ENCODE measurements around the gene PTGES3. TPM values are rescaled to one million over a fixed set of nuclear protein-coding genes. Genes with fewer than 3 reads are reported as not detected.
"Not testable (repeated sequence)": the region's sequence is repeated elsewhere in the genome, so short reads cannot be mapped to it uniquely, and the experiment has no call there.

Gene PTGES3
- total RNA-seq, 1 experiment from 2014 or later: 404 TPM

- ATAC-seq; H3K9ac ChIP-seq (ENCODE audit: low read length); H4K20me1 ChIP-seq (ENCODE audit: insufficient read depth); POLR2A ChIA-PET; H3K36me3 ChIP-seq (ENCODE audit: control insufficient read depth in 1 of 2, insufficient read depth in 2 of 2, low read length in 2 of 2); BruUV-seq (replicated peaks); H3K4me2 ChIP-seq (ENCODE audit: low read length); H3K4me1 ChIP-seq (ENCODE audit: control insufficient read depth in 1 of 2, insufficient read depth in 2 of 2, low read length in 2 of 2); H3K27ac ChIP-seq (ENCODE audit: low read depth, low read length); H2AFZ ChIP-seq (ENCODE audit: low read depth, low read length, poor library complexity, severe bottlenecking); H3K4me3 ChIP-seq (replicated peaks in 1 of 2; ENCODE audit: low read depth in 1 of 2, low read length in 2 of 2); RAD21 ChIA-PET (ENCODE audit: low non-redundant PET in 1 of 2, low total read pairs in 2 of 2, uncharacterized antibody in 2 of 2, unreplicated experiment in 2 of 2); H3K79me2 ChIP-seq (ENCODE audit: insufficient read depth, low read length); intact Hi-C loops (cut with micrococcal nuclease); H3K9me2 ChIP-seq (ENCODE audit: insufficient read depth); H3K9me3 ChIP-seq (ENCODE audit: control insufficient read depth in 1 of 2, insufficient read depth in 1 of 2, low read depth in 1 of 2, low read length in 2 of 2); DNase-seq (ENCODE audit: low read depth, low spot score); H3K27me3 ChIP-seq (ENCODE audit: insufficient read depth, low read length): not testable (repeated sequence)
- CTCF ChIA-PET: interaction anchor here (0.7 kb wide), 1 partner anchor 48 kb away, joined by 3 read pairs; no protein-coding TSS in a partner anchor
Measured at GRCh38 chr12:56704522-56704921, 16.4 kb upstream of the PTGES3 start.

DNA sequence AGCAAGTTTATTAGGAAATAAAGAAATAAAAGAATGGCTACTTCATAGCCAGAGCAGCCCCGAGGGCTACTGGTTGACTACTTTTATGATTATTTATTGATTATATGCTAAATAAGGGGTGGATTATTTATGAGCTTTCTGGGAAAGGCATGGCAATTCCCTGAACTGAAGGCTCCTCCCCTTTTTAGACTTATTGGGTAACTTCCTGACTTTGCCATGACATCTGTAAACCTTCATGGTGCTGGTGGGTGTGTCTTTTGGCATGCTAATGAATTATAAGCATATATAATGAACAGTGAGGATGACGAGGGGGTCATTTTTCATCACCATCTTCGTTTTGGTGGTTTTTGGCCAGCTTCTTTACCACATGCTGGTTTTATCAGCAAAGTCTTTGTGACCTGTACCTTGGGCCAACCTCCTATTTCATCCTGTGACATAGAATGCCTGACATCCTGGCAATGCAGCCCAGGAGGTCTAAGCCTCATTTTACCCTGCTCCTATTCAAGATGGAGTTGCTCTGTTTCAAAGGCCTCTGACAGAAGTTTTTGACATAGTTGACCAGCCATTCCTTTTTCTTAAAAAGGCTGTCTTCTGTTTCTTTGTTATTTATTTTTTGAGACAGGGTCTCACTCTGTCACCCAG is 11.1 kb upstream of the PTGES3 start:
- Histone ChIP-seq H3K4me1 (ENCODE audit: control insufficient read depth in 1 of 2, insufficient read depth in 2 of 2, low read length in 2 of 2) (0 out of 4 replicates have a peak, but pooled peaks cover 0 to 3% of the 10 kb centered on the region in 2 experiments), H3K27me3 (ENCODE audit: insufficient read depth, low read length) (no peaks in the 10 kb centered on the region), H3K4me3 (replicated peaks in 1 of 2; ENCODE audit: low read depth in 1 of 2, low read length in 2 of 2) (no peak overlapping the region), H3K79me2 (ENCODE audit: insufficient read depth, low read length) (no peaks in the 10 kb centered on the region), H3K36me3 (ENCODE audit: control insufficient read depth in 1 of 2, insufficient read depth in 2 of 2, low read length in 2 of 2) (no peaks in the 10 kb centered on the region), H3K9ac (ENCODE audit: low read length) (no peak overlapping the region), H3K9me3 (ENCODE audit: control insufficient read depth in 1 of 2, insufficient read depth in 1 of 2, low read depth in 1 of 2, low read length in 2 of 2) (no peaks in the 10 kb centered on the region), H3K4me2 (ENCODE audit: low read length) (no peak overlapping the region), H3K9me2 (ENCODE audit: insufficient read depth) (no peaks in the 10 kb centered on the region), H4K20me1 (ENCODE audit: insufficient read depth) (no peaks in the 10 kb centered on the region), H2AFZ (ENCODE audit: low read depth, low read length, poor library complexity, severe bottlenecking) (no peak overlapping the region), H3K27ac (ENCODE audit: low read depth, low read length) (no peak overlapping the region)
- no peak for ATAC-seq
- intact Hi-C loops (cut with micrococcal nuclease): no loop called here
- CTCF ChIA-PET: no interaction called here
- no peak for DNase-seq (ENCODE audit: low read depth, low spot score)
- BruUV-seq (replicated peaks): no TSS peak
- TF ChIP-seq, protein P1, sequence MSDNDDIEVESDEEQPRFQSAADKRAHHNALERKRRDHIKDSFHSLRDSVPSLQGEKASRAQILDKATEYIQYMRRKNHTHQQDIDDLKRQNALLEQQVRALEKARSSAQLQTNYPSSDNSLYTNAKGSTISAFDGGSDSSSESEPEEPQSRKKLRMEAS (IDR thresholded peaks at IDR 0.05): no peak
- TF ChIP-seq JUND (IDR thresholded peaks at IDR 0.05) (no peak), YY1 (IDR thresholded peaks at IDR 0.05; ENCODE audit: extremely low read depth, insufficient replicate concordance, low read depth, low read length) (no peak), POLR2A (IDR thresholded peaks at IDR 0.05; ENCODE audit: borderline replicate concordance, extremely low read depth, insufficient read depth, insufficient read length) (no peak), EZH2phosphoT487 (IDR thresholded peaks at IDR 0.05; ENCODE audit: borderline replicate concordance) (no peak), POLR2AphosphoS5 (IDR thresholded peaks at IDR 0.05; ENCODE audit: low read depth, low read length) (no peak), SIN3A (IDR thresholded peaks at IDR 0.05; ENCODE audit: low read depth) (no peak), EZH2 (IDR thresholded peaks at IDR 0.05) (no peak)
- TF ChIP-seq, protein P2, sequence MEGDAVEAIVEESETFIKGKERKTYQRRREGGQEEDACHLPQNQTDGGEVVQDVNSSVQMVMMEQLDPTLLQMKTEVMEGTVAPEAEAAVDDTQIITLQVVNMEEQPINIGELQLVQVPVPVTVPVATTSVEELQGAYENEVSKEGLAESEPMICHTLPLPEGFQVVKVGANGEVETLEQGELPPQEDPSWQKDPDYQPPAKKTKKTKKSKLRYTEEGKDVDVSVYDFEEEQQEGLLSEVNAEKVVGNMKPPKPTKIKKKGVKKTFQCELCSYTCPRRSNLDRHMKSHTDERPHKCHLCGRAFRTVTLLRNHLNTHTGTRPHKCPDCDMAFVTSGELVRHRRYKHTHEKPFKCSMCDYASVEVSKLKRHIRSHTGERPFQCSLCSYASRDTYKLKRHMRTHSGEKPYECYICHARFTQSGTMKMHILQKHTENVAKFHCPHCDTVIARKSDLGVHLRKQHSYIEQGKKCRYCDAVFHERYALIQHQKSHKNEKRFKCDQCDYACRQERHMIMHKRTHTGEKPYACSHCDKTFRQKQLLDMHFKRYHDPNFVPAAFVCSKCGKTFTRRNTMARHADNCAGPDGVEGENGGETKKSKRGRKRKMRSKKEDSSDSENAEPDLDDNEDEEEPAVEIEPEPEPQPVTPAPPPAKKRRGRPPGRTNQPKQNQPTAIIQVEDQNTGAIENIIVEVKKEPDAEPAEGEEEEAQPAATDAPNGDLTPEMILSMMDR (IDR thresholded peaks at IDR 0.05 in 2 of 3, conservative IDR thresholded peaks at IDR 0.05 in 1 of 3; ENCODE audit: borderline replicate concordance in 1 of 3, insufficient read depth in 1 of 3, low read depth in 2 of 3, low read length in 2 of 3): no peak
- RAD21 ChIA-PET (ENCODE audit: low non-redundant PET in 1 of 2, low total read pairs in 2 of 2, uncharacterized antibody in 2 of 2, unreplicated experiment in 2 of 2): no interaction called here
- POLR2A ChIA-PET: interaction anchor here (1.3 to 2.0 kb wide), 2 partner anchors 11 to 26 kb away, joined by 4 to 16 read pairs; partner anchors contain the start of genes NACA and PTGES3
